K562 (cell line): ENCODE data around the gene ATP6V1A. TPM values are rescaled to one million over a fixed set of nuclear protein-coding genes. Genes with fewer than 3 reads are reported as not detected.
A peak's percentile ranks its signal among the peaks of the same experiment; 100 is the strongest.

Experiments used
- ATAC-seq: fragments of 200-7000 bp; cut with Tn5 transposase; 3 replicates; pipeline ENCODE4 v1.9.1; 2020; ENCODE audit warnings: moderate library complexity
- BruUV-seq: library from RNA; stranded (reverse); fragments of 400-500 nt; replicated peaks from 2 replicates; lab custom pipeline; 2021; lab: Mats Ljungman, UMichigan
- CTCF ChIA-PET: fragments of 300-600 bp; formaldehyde crosslinking; extraction: SDS; loops from one replicate; lab custom pipeline; 2021; ENCODE audit warnings: low intra/inter-chr PET ratio; lab: Yijun Ruan, JAX
- POLR2A ChIA-PET: fragments of 300-600, 350-650 bp; sonication (Branson Sonifier 250); formaldehyde crosslinking; extraction: SDS; loops from one replicate; lab custom pipeline; 2021; ENCODE audit warnings: antibody characterized with exemption, inconsistent platforms; lab: Yijun Ruan, JAX
- DNase-seq, 4 experiments: peaks; one replicate each; pipeline versions ENCODE4 v3.0.0 to v3.0.0-alpha.2; 2011 to 2018; ENCODE audit warnings: low spot score in 3 of 4, mixed read lengths in 3 of 4; ENCODE audit errors: extremely low read depth in 1 of 4
- FAIRE-seq: peaks from 2 replicates; lab custom pipeline; 2011; peaks lifted over from hg19 to GRCh38; lab: Jason Lieb, UNC
- H2AFZ ChIP-seq: 2 replicates; pipeline ENCODE4 v1.6.0; 2011; ENCODE audit warnings: low read depth, low read length, control low read depth, inconsistent platforms
- H3K27ac ChIP-seq: fragments of 200-600 bp; 3 replicates; pipeline ENCODE4 v1.8.0; 2011; ENCODE audit warnings: low read depth, mild to moderate bottlenecking, control low read depth, inconsistent platforms, low read length, moderate library complexity, mixed read lengths; ENCODE audit errors: extremely low read depth
- H3K27me3 ChIP-seq, 2 experiments: fragments of 300-600 bp in 1 of 2; 2 replicates in 1 of 2; 3 replicates in 1 of 2; pipeline versions ENCODE4 v1.6.0 to v1.8.0; 2011; ENCODE audit warnings: inconsistent platforms in 2 of 2, low read length in 2 of 2, mild to moderate bottlenecking in 1 of 2, mixed read lengths in 1 of 2, moderate library complexity in 1 of 2; ENCODE audit not compliant: control insufficient read depth in 2 of 2, insufficient read depth in 2 of 2
- H3K36me3 ChIP-seq: fragments of 300-600 bp; 3 replicates; pipeline ENCODE4 v1.8.0; 2011; ENCODE audit warnings: mild to moderate bottlenecking, low read length, inconsistent platforms; ENCODE audit not compliant: control insufficient read depth, insufficient read depth
- H3K4me1 ChIP-seq, 2 experiments: fragments of 200-600 bp in 1 of 2; replicated peaks in 1 of 2; 2 replicates in 1 of 2; 3 replicates in 1 of 2; pipeline versions ENCODE4 v1.5.1 to v1.8.0; 2011; ENCODE audit warnings: inconsistent platforms in 2 of 2, low read length in 2 of 2, mild to moderate bottlenecking in 1 of 2, mixed read lengths in 1 of 2, moderate library complexity in 1 of 2; ENCODE audit not compliant: control insufficient read depth in 2 of 2, insufficient read depth in 2 of 2
- H3K4me2 ChIP-seq: 2 replicates; pipeline ENCODE4 v1.6.1; 2011; ENCODE audit warnings: low read length, control low read depth, inconsistent platforms, mixed read lengths; ENCODE audit not compliant: insufficient read depth
- H3K4me3 ChIP-seq: fragments of 200-600 bp; sonication (generic), shearing (Covaris generic); 2 replicates; pipeline ENCODE4 v1.5.1; 2016; ENCODE audit warnings: control low read depth, inconsistent platforms
- H3K79me2 ChIP-seq: fragments of 200-600 bp; 3 replicates; pipeline ENCODE4 v1.8.0; 2011; ENCODE audit warnings: low read length, inconsistent platforms; ENCODE audit not compliant: control insufficient read depth, insufficient read depth
- H3K9ac ChIP-seq, 2 experiments: 2 replicates each; pipeline versions ENCODE4 v1.6.0 to v1.6.1; 2011; ENCODE audit warnings: low read depth in 2 of 2, low read length in 2 of 2, control low read depth in 1 of 2, inconsistent platforms in 1 of 2, mild to moderate bottlenecking in 1 of 2, mixed read lengths in 1 of 2; ENCODE audit not compliant: insufficient read depth in 1 of 2
- H3K9me1 ChIP-seq: one replicate; pipeline ENCODE4 v1.6.0; 2011; ENCODE audit warnings: inconsistent platforms, mild to moderate bottlenecking, low read length, moderate library complexity; ENCODE audit not compliant: control insufficient read depth, insufficient read depth
- H3K9me3 ChIP-seq: replicated peaks from 2 replicates; pipeline ENCODE4 v1.5.1; 2011; ENCODE audit warnings: low read depth, low read length, inconsistent platforms; ENCODE audit not compliant: control insufficient read depth, insufficient read depth
- H4K20me1 ChIP-seq: replicated peaks from 2 replicates; pipeline ENCODE4 v1.6.1; 2011; ENCODE audit warnings: low read length, inconsistent platforms, mixed read lengths; ENCODE audit not compliant: control insufficient read depth, insufficient read depth
- EGR1 ChIP-seq: fragments of 450-650 bp; conservative IDR thresholded peaks from 2 replicates; pipeline ENCODE4 v1.6.1; 2017; ENCODE audit warnings: mild to moderate bottlenecking
- KHSRP ChIP-seq: fragments of 450-650 bp; IDR thresholded peaks from 2 replicates; pipeline ENCODE4 v1.6.1; 2017
- MBD2 ChIP-seq: sonication (generic); IDR thresholded peaks from 2 replicates; pipeline ENCODE4 v1.6.1; 2016; ENCODE audit warnings: low read depth, borderline replicate concordance
- MXI1 ChIP-seq: IDR thresholded peaks from 2 replicates; pipeline ENCODE4 v1.6.1; 2011; ENCODE audit warnings: low read depth, mild to moderate bottlenecking, improper control_type of control experiment, low read length
- PTTG1 ChIP-seq: fragments of 450-650 bp; IDR thresholded peaks from 2 replicates; pipeline ENCODE4 v1.6.1; 2016; ENCODE audit warnings: low read depth, mild to moderate bottlenecking, missing genetic modification characterization, missing compliant biosample characterization
- TAF7 ChIP-seq: fragments of 450-650 bp; IDR thresholded peaks from 2 replicates; pipeline ENCODE4 v1.6.1; 2016; ENCODE audit warnings: missing genetic modification characterization, missing compliant biosample characterization
- ZNF384 ChIP-seq: IDR thresholded peaks from 2 replicates; pipeline ENCODE4 v1.6.1; 2012; ENCODE audit warnings: low read depth, low read length, improper control_type of control experiment
- ZNF764 ChIP-seq: fragments of 250-450 bp; sonication (Bioruptor Pico); IDR thresholded peaks from 2 replicates; pipeline ENCODE4 v1.4.0; 2020; ENCODE audit warnings: low read depth, mild to moderate bottlenecking, moderate library complexity
- ZNF77 ChIP-seq: fragments of 250-450 bp; sonication (Bioruptor Pico); IDR thresholded peaks from 2 replicates; pipeline ENCODE4 v1.5.0; 2020
- WGBS: fragments of 100-300 bp; shearing (Covaris generic); methylation state at CpG from one replicate; pipeline ENCODE4 v1.1.6; 2016; ENCODE audit warnings: low coverage, mixed read lengths; ENCODE audit not compliant: insufficient coverage; ENCODE audit errors: missing lambda C conversion rate; 5-methylcytosine and 5-hydroxymethylcytosine counted together
- in situ Hi-C: fragments of 300-500 bp; cut with MboI; formaldehyde crosslinking; loops from 4 replicates; pipeline ENCODE4 v1.15.0; 2018; ENCODE audit warnings: inconsistent platforms, mixed read lengths
- intact Hi-C: fragments of 100-400 bp; cut with micrococcal nuclease; formaldehyde crosslinking; loops from 2 replicates; pipeline ENCODE4 v1.14.2; 2022
- polyA plus RNA-seq, 8 experiments: library from polyadenylated mRNA; depleted of rRNA in 4 of 8; stranded (reverse) in 5 of 8; unstranded in 3 of 8; fragments of >200 nt; fragmentation: Nextera tagmentation in 2 of 8; fragmentation: Illumina TruSeq in 1 of 8; extraction: Ambion mirVana in 2 of 8; extraction: Trizol in 1 of 8; gene quantifications; 2 replicates each; pipeline versions ENCODE4 v1.2.1 to v1.2.3, GENCODE V29; 2011 to 2014; ENCODE audit warnings: inconsistent platforms in 1 of 8, missing spikeins in 1 of 8
- total RNA-seq, 7 experiments: library from RNA; depleted of rRNA in 6 of 7; stranded (reverse); fragments of >200 nt in 6 of 7; fragmentation: Illumina TruSeq in 2 of 7; extraction: Trizol in 2 of 7; gene quantifications; 2 replicates each; pipeline versions ENCODE4 v1.2.1 to v1.2.3, GENCODE V29; 2011 to 2021; ENCODE audit warnings: low replicate concordance in 1 of 7
- TF ChIP-seq, protein P1 (sequence below), 2 experiments: fragments of 150-350 bp in 1 of 2; IDR thresholded peaks; 2 replicates each; pipeline ENCODE4 v1.6.1; 2012 to 2016; ENCODE audit warnings: low read depth in 2 of 2, low read length in 2 of 2, mild to moderate bottlenecking in 1 of 2, moderate library complexity in 1 of 2
- TF ChIP-seq, protein P2 (sequence below): fragments of 250-450 bp; sonication (Bioruptor Pico); IDR thresholded peaks from 2 replicates; pipeline ENCODE4 v1.9.0; 2021; ENCODE audit warnings: mild to moderate bottlenecking, inconsistent platforms

Gene ATP6V1A
- total and polyA plus RNA-seq, 9 of the 15 experiments (the other 6 are each of a cell fraction or from before 2014, with no cell fraction given): 23.6 to 57.1 (median 39.9) TPM

DNA sequence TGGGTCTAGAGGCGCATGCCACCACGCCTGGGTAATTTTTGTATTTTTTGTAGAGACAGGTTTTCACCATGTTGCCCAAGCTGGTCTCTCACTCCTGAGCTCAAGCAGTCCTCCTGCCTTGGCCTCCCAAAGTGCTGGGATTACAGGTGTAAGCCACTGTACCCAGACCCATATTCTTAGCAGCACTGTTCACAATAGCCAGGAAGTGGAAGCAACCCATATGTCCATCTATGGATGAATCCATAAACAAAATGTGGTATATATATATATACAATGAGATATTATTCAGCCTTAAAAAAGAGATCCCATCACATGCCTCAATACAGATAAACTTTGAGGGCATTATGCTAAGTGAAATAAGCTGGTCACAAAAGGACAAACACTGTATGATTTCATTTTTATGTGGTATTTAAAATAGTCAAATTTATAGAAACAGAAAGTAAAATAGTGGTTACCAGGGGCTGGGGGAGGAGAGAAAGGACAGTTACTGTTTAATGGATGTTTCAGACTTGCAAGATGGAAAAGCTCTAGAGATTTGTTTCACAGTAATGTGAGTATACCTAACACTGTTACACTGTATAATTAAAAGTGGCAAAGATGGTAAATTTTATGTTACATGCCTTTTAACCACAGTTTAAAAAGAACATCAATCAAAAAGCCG lies 56.1 kb downstream of the ATP6V1A start (continued):
- TF ChIP-seq, protein P1, sequence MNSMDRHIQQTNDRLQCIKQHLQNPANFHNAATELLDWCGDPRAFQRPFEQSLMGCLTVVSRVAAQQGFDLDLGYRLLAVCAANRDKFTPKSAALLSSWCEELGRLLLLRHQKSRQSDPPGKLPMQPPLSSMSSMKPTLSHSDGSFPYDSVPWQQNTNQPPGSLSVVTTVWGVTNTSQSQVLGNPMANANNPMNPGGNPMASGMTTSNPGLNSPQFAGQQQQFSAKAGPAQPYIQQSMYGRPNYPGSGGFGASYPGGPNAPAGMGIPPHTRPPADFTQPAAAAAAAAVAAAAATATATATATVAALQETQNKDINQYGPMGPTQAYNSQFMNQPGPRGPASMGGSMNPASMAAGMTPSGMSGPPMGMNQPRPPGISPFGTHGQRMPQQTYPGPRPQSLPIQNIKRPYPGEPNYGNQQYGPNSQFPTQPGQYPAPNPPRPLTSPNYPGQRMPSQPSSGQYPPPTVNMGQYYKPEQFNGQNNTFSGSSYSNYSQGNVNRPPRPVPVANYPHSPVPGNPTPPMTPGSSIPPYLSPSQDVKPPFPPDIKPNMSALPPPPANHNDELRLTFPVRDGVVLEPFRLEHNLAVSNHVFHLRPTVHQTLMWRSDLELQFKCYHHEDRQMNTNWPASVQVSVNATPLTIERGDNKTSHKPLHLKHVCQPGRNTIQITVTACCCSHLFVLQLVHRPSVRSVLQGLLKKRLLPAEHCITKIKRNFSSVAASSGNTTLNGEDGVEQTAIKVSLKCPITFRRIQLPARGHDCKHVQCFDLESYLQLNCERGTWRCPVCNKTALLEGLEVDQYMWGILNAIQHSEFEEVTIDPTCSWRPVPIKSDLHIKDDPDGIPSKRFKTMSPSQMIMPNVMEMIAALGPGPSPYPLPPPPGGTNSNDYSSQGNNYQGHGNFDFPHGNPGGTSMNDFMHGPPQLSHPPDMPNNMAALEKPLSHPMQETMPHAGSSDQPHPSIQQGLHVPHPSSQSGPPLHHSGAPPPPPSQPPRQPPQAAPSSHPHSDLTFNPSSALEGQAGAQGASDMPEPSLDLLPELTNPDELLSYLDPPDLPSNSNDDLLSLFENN (IDR thresholded peaks at IDR 0.05; ENCODE audit: low read depth in 2 of 2, low read length in 2 of 2): no peak
- TF ChIP-seq ZNF77 (no peak), ZNF384 (no peak), ZNF764 (CRISPR knock-in tag) (no peak), PTTG1 (tag) (no peak), MBD2 (no peak), TAF7 (tag) (no peak), KHSRP (no peak)

DNA sequence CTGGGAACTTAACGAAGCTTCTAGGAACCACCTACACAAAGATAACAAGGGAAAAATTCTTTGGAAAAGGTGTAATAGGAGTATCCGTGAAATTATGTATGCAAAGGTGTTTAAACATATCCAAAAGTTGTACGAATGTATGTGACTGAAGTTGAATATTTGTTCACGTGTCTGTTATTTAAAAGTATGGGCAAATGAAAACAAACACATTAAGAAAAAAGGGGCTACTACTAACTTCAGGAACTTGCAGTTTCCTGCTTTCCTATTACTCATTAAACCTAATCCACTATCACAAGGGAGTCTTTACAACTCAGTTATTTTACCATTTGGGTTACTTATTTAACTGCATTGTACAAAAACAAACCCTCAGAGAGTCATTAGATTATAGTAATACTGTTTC lies 57.8 kb downstream of the ATP6V1A start:
- WGBS: 57% methylated on average over 4 of the region's 4 CpGs
- no peak overlapping the region for H3K4me2 ChIP-seq
- H3K9ac ChIP-seq: no peak overlapping the region
- H3K4me1 ChIP-seq: no peaks in the 10 kb centered on the region
- FAIRE-seq (no peak), ATAC-seq (no peak)
- POLR2A ChIA-PET: no interaction called here
- H3K4me3 ChIP-seq: no peak overlapping the region
- no peak for TF ChIP-seq MXI1
- TF ChIP-seq EGR1: peak; percentile 46
- TF ChIP-seq, protein P2, sequence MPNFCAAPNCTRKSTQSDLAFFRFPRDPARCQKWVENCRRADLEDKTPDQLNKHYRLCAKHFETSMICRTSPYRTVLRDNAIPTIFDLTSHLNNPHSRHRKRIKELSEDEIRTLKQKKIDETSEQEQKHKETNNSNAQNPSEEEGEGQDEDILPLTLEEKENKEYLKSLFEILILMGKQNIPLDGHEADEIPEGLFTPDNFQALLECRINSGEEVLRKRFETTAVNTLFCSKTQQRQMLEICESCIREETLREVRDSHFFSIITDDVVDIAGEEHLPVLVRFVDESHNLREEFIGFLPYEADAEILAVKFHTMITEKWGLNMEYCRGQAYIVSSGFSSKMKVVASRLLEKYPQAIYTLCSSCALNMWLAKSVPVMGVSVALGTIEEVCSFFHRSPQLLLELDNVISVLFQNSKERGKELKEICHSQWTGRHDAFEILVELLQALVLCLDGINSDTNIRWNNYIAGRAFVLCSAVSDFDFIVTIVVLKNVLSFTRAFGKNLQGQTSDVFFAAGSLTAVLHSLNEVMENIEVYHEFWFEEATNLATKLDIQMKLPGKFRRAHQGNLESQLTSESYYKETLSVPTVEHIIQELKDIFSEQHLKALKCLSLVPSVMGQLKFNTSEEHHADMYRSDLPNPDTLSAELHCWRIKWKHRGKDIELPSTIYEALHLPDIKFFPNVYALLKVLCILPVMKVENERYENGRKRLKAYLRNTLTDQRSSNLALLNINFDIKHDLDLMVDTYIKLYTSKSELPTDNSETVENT (CRISPR knock-in tag): no peak
- TF ChIP-seq, all 486 proteins: peak for 1
- BruUV-seq: no TSS peak
- DNase-seq: no peak
- Histone ChIP-seq H3K79me2 (no peaks in the 10 kb centered on the region), H3K36me3 (peaks cover 55% of the 10 kb centered on the region), H2AFZ (no peak overlapping the region), H3K27ac (no peak overlapping the region), H3K9me3 (no peaks in the 10 kb centered on the region), H3K27me3 (no peaks in the 10 kb centered on the region), H4K20me1 (no peaks in the 10 kb centered on the region), H3K9me1 (no peaks in the 10 kb centered on the region)
- CTCF ChIA-PET: no interaction called here
- in situ Hi-C loops (no loop called here), intact Hi-C loops (no loop called here)
